HG02759 (cell line): ENCODE measurements around the gene C9orf50.
"Not testable (repeated sequence)": the region's sequence is repeated elsewhere in the genome, so short reads cannot be mapped to it uniquely, and the experiment has no call there.

Source experiments
- ATAC-seq: cut with Tn5 transposase; IDR thresholded peaks from one replicate; pipeline ENCODE4 v1.9.1; 2021; ENCODE audit warnings: mild to moderate bottlenecking, moderate library complexity; ENCODE audit not compliant: unreplicated experiment

The C9orf50 gene

GRCh38 chr9:129648092-129648763, 27.3 kb upstream of the C9orf50 start:
- ATAC-seq: no peak

- no peak for ATAC-seq
These were observed 26.7 kb upstream of the C9orf50 start for GRCh38 chr9:129647635-129648034.

- ATAC-seq: no peak
These were observed 25.8 kb upstream of the C9orf50 start for GRCh38 chr9:129646654-129647053.

- ATAC-seq: no peak
These were observed 25.4 kb upstream of the C9orf50 start for GRCh38 chr9:129646252-129646651.

- ATAC-seq: no peak
These were observed 24.0 kb upstream of the C9orf50 start for GRCh38 chr9:129644902-129645301.

- ATAC-seq: no peak
These were observed 23.5 kb upstream of the C9orf50 start for GRCh38 chr9:129644365-129644764.

GRCh38 chr9:129643706-129644105, 22.8 kb upstream of the C9orf50 start:
- ATAC-seq: no peak

- ATAC-seq: peak; percentile 92
These were observed 21.1 kb upstream of the C9orf50 start, which contains the start of gene ASB6 for GRCh38 chr9:129641750-129642585. Gene ASB6, minus strand, starts transcription at chr9:129642151. Its CDS starts 152 bp downstream, at chr9:129641999.

GRCh38 chr9:129640871-129641749, 20.2 kb upstream of the C9orf50 start:
- ATAC-seq: no peak

- no peak for ATAC-seq
These were observed 19.4 kb upstream of the C9orf50 start for GRCh38 chr9:129640086-129640870.

GRCh38 chr9:129639756-129640085, 18.8 kb upstream of the C9orf50 start:
- ATAC-seq: no peak

GRCh38 chr9:129639034-129639630, 18.2 kb upstream of the C9orf50 start:
- ATAC-seq: no peak

- ATAC-seq: no peak
These were observed 17.0 kb upstream of the C9orf50 start for GRCh38 chr9:129637673-129638439.

- ATAC-seq: no peak
These were observed 16.2 kb upstream of the C9orf50 start for GRCh38 chr9:129637102-129637501.

- ATAC-seq: not testable (repeated sequence)
These were observed 15.4 kb upstream of the C9orf50 start for GRCh38 chr9:129636343-129636742.

- ATAC-seq: no peak
These were observed 14.5 kb upstream of the C9orf50 start for GRCh38 chr9:129635099-129636065.

- ATAC-seq: no peak
These were observed 12.9 kb upstream of the C9orf50 start for GRCh38 chr9:129633848-129634247.

GRCh38 chr9:129633207-129633606, 12.3 kb upstream of the C9orf50 start:
- ATAC-seq: no peak
